Neuronal stem cell (in vitro differentiated cells): ENCODE data around the gene LRRC71.

Experiments
- DNase-seq: peaks from one replicate; pipeline ENCODE4 v3.0.0-alpha.2; 2013; ENCODE audit warnings: low spot score
- H2AFZ ChIP-seq: one replicate; pipeline ENCODE4 v1.6.1; 2013; ENCODE audit warnings: mild to moderate bottlenecking, low read length, inconsistent platforms
- H2AK5ac ChIP-seq: 2 replicates; pipeline ENCODE4 v1.6.1; 2013; ENCODE audit warnings: low read depth, mild to moderate bottlenecking, inconsistent platforms, low read length, moderate library complexity, mixed read lengths
- H2BK120ac ChIP-seq: 2 replicates; pipeline ENCODE4 v1.6.1; 2013; ENCODE audit warnings: low read depth, mild to moderate bottlenecking, inconsistent platforms, low read length, moderate library complexity, mixed read lengths
- H2BK12ac ChIP-seq: one replicate; pipeline ENCODE4 v1.6.1; 2013; ENCODE audit warnings: low read length, inconsistent platforms
- H2BK15ac ChIP-seq: 2 replicates; pipeline ENCODE4 v1.6.1; 2013; ENCODE audit warnings: mild to moderate bottlenecking, low read length, inconsistent platforms, mixed read lengths
- H2BK5ac ChIP-seq: one replicate; pipeline ENCODE4 v1.6.1; 2013; ENCODE audit warnings: inconsistent platforms, mild to moderate bottlenecking, low read length, moderate library complexity
- H3K14ac ChIP-seq: one replicate; pipeline ENCODE4 v1.6.1; 2013; ENCODE audit warnings: low read length, inconsistent platforms
- H3K18ac ChIP-seq: 2 replicates; pipeline ENCODE4 v1.6.1; 2013; ENCODE audit warnings: low read length, inconsistent platforms
- H3K23ac ChIP-seq: 2 replicates; pipeline ENCODE4 v1.6.1; 2013; ENCODE audit warnings: low read depth, mild to moderate bottlenecking, mixed read lengths, low read length, inconsistent platforms; ENCODE audit not compliant: poor library complexity
- H3K27ac ChIP-seq: replicated peaks from 3 replicates; pipeline ENCODE4 v1.5.1; 2013; ENCODE audit warnings: low read length, inconsistent platforms
- H3K27me3 ChIP-seq, 3 experiments: 2 replicates each; pipeline ENCODE4 v1.6.1; 2013; ENCODE audit warnings: low read length in 3 of 3, mild to moderate bottlenecking in 2 of 3, inconsistent platforms in 1 of 3, low read depth in 1 of 3, mixed read lengths in 1 of 3, moderate library complexity in 1 of 3; ENCODE audit not compliant: control insufficient read depth in 3 of 3, insufficient read depth in 3 of 3
- H3K36me3 ChIP-seq, 2 donors: replicated peaks in 1 of 2; 2 replicates each; pipeline ENCODE4 v1.6.1; 2013; ENCODE audit warnings: low read length in 2 of 2; ENCODE audit not compliant: control insufficient read depth in 2 of 2, insufficient read depth in 2 of 2
- H3K4ac ChIP-seq: 2 replicates; pipeline ENCODE4 v1.6.1; 2013; ENCODE audit warnings: inconsistent platforms, mild to moderate bottlenecking, low read length, moderate library complexity
- H3K4me1 ChIP-seq, 2 donors: 1 replicate in 1 of 2; 2 replicates in 1 of 2; pipeline ENCODE4 v1.6.1; 2013; ENCODE audit warnings: low read length in 2 of 2, low read depth in 1 of 2; ENCODE audit not compliant: control insufficient read depth in 2 of 2, insufficient read depth in 1 of 2
- H3K4me2 ChIP-seq: one replicate; pipeline ENCODE4 v1.6.1; 2013; ENCODE audit warnings: mild to moderate bottlenecking, low read length, inconsistent platforms; ENCODE audit not compliant: insufficient read depth, poor library complexity, severe bottlenecking
- H3K4me3 ChIP-seq, 2 donors: 2 replicates each; pipeline ENCODE4 v1.5.1; 2013; ENCODE audit warnings: low read length in 2 of 2, mild to moderate bottlenecking in 2 of 2, inconsistent platforms in 1 of 2, moderate library complexity in 1 of 2
- H3K79me1 ChIP-seq: one replicate; pipeline ENCODE4 v1.6.1; 2013; ENCODE audit warnings: low read depth, mild to moderate bottlenecking, inconsistent platforms, low read length, moderate library complexity
- H3K9ac ChIP-seq: one replicate; pipeline ENCODE4 v1.6.1; 2013; ENCODE audit warnings: mild to moderate bottlenecking, low read depth, low read length, inconsistent platforms; ENCODE audit not compliant: poor library complexity
- H3K9me3 ChIP-seq, 2 donors: replicated peaks in 1 of 2; 2 replicates each; pipeline versions ENCODE3 to v1.6.1; 2013; ENCODE audit warnings: low read length in 2 of 2, mild to moderate bottlenecking in 2 of 2, inconsistent platforms in 1 of 2, low read depth in 1 of 2, mixed read lengths in 1 of 2, moderate library complexity in 1 of 2; ENCODE audit not compliant: control insufficient read depth in 2 of 2, insufficient read depth in 1 of 2
- H4K8ac ChIP-seq: one replicate; pipeline ENCODE4 v1.6.1; 2013; ENCODE audit warnings: low read depth, mild to moderate bottlenecking, inconsistent platforms, low read length, moderate library complexity
- H4K91ac ChIP-seq: one replicate; pipeline ENCODE4 v1.6.1; 2013; ENCODE audit warnings: low read length, low read depth, mild to moderate bottlenecking, inconsistent platforms; ENCODE audit not compliant: poor library complexity
- WGBS, 2 donors: extraction: QIAGEN DNeasy Blood & Tissue Kit; methylation state at CpG; one replicate each; pipeline ENCODE4 v1.1.7; 2013; ENCODE audit warnings: missing lambda C conversion rate in 2 of 2, mixed read lengths in 1 of 2; ENCODE audit not compliant: insufficient read length in 2 of 2, insufficient replicate concordance in 1 of 2; ENCODE audit errors: extremely low coverage in 2 of 2; 5-methylcytosine and 5-hydroxymethylcytosine counted together

Gene LRRC71

DNA sequence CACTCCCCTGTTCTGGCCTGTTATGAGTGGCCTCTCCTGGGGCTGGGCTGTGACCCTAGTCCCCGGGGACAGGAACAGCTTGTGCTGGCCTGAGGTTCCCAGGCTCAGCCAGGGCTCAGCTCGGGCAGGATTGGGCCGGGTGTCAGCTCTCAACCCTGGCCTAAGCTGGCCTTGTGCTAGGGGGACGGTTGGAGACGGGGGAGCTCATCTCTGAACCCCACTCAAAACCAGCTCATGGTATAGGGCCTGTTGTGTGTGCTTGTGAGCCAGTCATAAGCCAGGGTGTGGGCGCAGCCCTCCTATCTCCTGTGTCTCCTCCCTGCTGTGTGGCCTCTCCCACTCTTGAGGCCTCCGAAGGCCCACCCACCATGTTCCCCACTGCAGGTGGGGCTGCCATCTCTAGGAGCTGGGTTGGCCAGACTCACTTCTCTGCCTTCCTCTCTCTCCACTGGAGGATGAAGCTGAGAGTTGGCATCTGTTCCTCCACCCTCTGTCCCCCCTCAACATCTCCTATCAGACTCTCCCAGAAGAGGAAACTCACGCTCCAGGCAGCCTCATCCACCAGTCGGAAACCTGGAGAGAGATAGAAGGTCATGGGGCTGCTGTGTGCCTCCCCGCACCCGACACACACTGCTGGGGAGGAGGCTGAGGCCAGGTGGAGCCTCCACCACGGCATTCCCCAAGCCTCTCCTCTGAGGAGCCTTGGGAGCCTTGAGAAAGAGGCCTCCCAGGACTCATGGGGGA, 25.5 kb upstream of the LRRC71 start:
- Histone ChIP-seq H3K4me2 (no peak overlapping the region), H3K14ac (peak overlapping the region; percentile 11), H3K9ac (peak overlapping the region; percentile 26), H3K9me3 (no peaks in the 10 kb centered on the region), H3K4me1 (peaks cover 27 to 31% of the 10 kb centered on the region in 2 donors), H2BK120ac (peak overlapping the region; percentile 20), H3K18ac (peak overlapping the region; percentile 90), H2AFZ (peak overlapping the region; percentile 9), H4K8ac (no peak overlapping the region), H3K4me3 (no peak overlapping the region), H3K4ac (peak overlapping the region; percentile 60), H2BK12ac (peak overlapping the region; percentile 7), H2BK15ac (peak overlapping the region; percentile 89), H4K91ac (no peak overlapping the region), H3K36me3 (no peaks in the 10 kb centered on the region), H2BK5ac (peak overlapping the region; percentile 31), H3K27ac (no peak overlapping the region), H2AK5ac (peak overlapping the region; percentile 92), H3K23ac (peak overlapping the region; percentile 52), H3K27me3 (peaks cover 0 to 47% (median 28%) of the 10 kb centered on the region in 3 experiments), H3K79me1 (no peaks in the 10 kb centered on the region)
- WGBS, 2 donors, result no CpG with 5 or more reads among the region's 12 CpGs
- no peak for DNase-seq

DNA sequence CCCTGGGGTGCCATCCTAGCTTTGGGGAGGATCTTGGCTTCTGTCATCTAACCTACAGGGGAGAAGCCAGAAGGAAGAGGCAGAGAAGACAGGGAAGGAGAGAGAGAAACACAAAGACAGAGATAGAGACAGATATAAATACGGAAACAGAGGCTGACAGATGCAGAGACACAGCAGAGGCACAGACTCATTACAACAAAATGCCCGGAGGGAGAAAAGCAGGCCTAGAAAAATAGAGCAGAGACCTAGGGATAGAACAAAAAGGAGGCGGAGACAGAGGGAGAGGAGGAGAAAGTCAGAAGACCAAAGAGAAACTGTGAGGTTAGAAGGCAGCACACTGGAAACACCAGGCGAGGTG, 25.0 kb upstream of the LRRC71 start:
- no peak for DNase-seq
- Histone ChIP-seq H3K4me3 (no peak overlapping the region), H2BK15ac (peak overlapping the region; percentile 89), H2BK5ac (no peak overlapping the region), H3K4me2 (no peak overlapping the region), H3K18ac (peak overlapping the region; percentile 90), H3K9me3 (no peaks in the 10 kb centered on the region), H3K4ac (no peak overlapping the region), H3K27ac (no peak overlapping the region), H3K14ac (no peak overlapping the region), H2AFZ (peak overlapping the region; percentile 9), H3K27me3 (peaks cover 0 to 47% (median 28%) of the 10 kb centered on the region in 3 experiments), H3K23ac (peak overlapping the region; percentile 52), H3K4me1 (peaks cover 27 to 31% of the 10 kb centered on the region in 2 donors), H2AK5ac (peak overlapping the region; percentile 92), H4K91ac (no peak overlapping the region), H4K8ac (no peak overlapping the region), H3K79me1 (no peaks in the 10 kb centered on the region), H3K36me3 (no peaks in the 10 kb centered on the region), H2BK12ac (no peak overlapping the region), H2BK120ac (peak overlapping the region; percentile 20), H3K9ac (no peak overlapping the region)
- WGBS, 2 donors, result no CpG with 5 or more reads among the region's 4 CpGs

DNA sequence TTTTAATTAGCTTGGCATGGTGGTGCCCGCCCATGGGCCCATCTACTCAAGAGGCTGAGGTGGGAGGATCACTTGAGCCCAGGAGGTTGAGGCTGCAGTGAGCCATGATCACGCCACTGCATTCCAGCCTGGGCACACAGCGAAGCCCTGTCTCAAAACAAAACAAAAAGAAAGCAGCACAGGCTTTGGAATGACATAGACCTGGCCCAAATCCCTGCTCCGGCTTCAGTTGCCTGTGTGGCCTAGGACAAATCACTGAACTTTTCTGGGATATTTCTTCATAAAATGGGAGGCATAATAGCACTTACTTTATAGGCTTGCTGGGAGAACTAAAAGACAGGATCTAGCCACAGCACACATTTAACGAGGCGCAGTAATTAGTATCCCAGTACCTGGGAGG, 24.5 kb upstream of the LRRC71 start:
- Histone ChIP-seq H3K18ac (no peak overlapping the region), H3K27ac (no peak overlapping the region), H3K27me3 (peaks cover 0 to 46% (median 26%) of the 10 kb centered on the region in 3 experiments), H3K4ac (no peak overlapping the region), H2BK15ac (peak overlapping the region; percentile 89), H3K23ac (no peak overlapping the region), H2AFZ (no peak overlapping the region), H3K9ac (no peak overlapping the region), H3K4me1 (peaks cover 27 to 31% of the 10 kb centered on the region in 2 donors), H3K4me3 (no peak overlapping the region), H2AK5ac (peak overlapping the region; percentile 94), H3K36me3 (no peaks in the 10 kb centered on the region), H3K4me2 (no peak overlapping the region), H2BK120ac (no peak overlapping the region), H2BK12ac (no peak overlapping the region), H2BK5ac (no peak overlapping the region), H4K91ac (no peak overlapping the region), H3K9me3 (no peaks in the 10 kb centered on the region), H4K8ac (no peak overlapping the region), H3K79me1 (no peaks in the 10 kb centered on the region), H3K14ac (no peak overlapping the region)
- DNase-seq, result no peak
- WGBS, 2 donors, result no CpG with 5 or more reads among the region's 6 CpGs

DNA sequence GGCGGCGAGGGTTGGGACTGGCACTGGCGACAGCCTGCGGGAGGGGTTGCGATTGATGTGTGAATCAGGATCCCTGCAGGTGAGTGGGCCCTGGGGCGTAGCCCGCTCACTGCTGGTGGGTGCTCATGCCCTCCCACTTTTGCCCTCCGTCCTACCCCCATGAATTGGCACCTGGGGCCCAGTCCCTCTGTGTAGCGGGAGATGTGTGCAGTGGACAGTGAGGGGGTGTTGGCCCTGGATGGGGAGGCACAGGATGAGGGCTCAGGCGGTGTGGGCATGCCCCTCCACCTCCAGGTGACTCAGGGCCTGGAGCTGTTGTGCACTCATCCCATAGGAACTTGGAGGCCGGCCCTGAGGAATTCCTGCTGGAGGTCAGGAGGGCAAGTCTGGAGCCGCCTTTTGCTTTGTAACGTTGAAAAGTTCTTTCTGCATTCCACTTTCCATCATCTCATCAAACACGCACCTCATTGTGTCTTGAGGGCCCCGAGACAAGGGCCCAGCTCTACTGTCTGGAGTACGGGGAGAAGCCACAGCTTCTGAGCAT, 23.9 kb upstream of the LRRC71 start:
- H2BK5ac ChIP-seq, result no peak overlapping the region
- no peaks in the 10 kb centered on the region for H3K36me3 ChIP-seq
- H3K9ac ChIP-seq, result no peak overlapping the region
- peaks cover 0 to 46% (median 20%) of the 10 kb centered on the region in 3 experiments for H3K27me3 ChIP-seq
- no CpG with 5 or more reads among the region's 16 CpGs for WGBS, 2 donors
- H3K4me3 ChIP-seq, result peak overlapping the region in 1 of 2 donors; percentile 32
- H3K9me3 ChIP-seq, result no peaks in the 10 kb centered on the region
- no peak overlapping the region for H2BK12ac ChIP-seq
- peak overlapping the region; percentile 49 for H3K14ac ChIP-seq
- no peak overlapping the region for H2BK120ac ChIP-seq
- no peak overlapping the region for H4K91ac ChIP-seq
- no peak overlapping the region for H3K4me2 ChIP-seq
- H4K8ac ChIP-seq, result no peak overlapping the region
- no peaks in the 10 kb centered on the region for H3K79me1 ChIP-seq
- H2BK15ac ChIP-seq, result peak overlapping the region; percentile 11
- H3K27ac ChIP-seq, result peak overlapping the region; percentile 44
- H3K23ac ChIP-seq, result peak overlapping the region; percentile 36
- H3K18ac ChIP-seq, result peak overlapping the region; percentile 86
- no peak overlapping the region for H3K4ac ChIP-seq
- peak overlapping the region; percentile 94 for H2AK5ac ChIP-seq
- no peak for DNase-seq
- H3K4me1 ChIP-seq, result peaks cover 27 to 31% of the 10 kb centered on the region in 2 donors
- no peak overlapping the region for H2AFZ ChIP-seq
